ENCODE results near the gene TRIM15.

GRCh38 chr6:30212865-30213666 is 49.7 kb downstream of the TRIM15 start, which contains the start of gene TRIM26:
- TF ChIP-seq CTCF (IDR thresholded peaks at IDR 0.05) (no peak), POLR2A (IDR thresholded peaks at IDR 0.05) (peak; percentile 92 to 96), EP300 (IDR thresholded peaks at IDR 0.05) (no peak)
